Naive B cell (primary cell): ENCODE data around the gene CLK2. TPM values are rescaled to one million over a fixed set of nuclear protein-coding genes. Genes with fewer than 3 reads are reported as not detected.

Experiments used
- ATAC-seq, 2 donors: fragments of 150-1000 bp; cut with Tn5 transposase; 2 replicates each; pipeline ENCODE4 v1.10.0; 2021; ENCODE audit warnings: low read depth in 2 of 2, mild to moderate bottlenecking in 2 of 2, moderate library complexity in 2 of 2
- DNase-seq: peaks from one replicate; pipeline ENCODE4 v3.0.0; 2022
- H3K27ac Mint-ChIP-seq, 6 donors: one replicate each; pipeline ENCODE4 v1.8.0; 2020 to 2022; ENCODE audit warnings: mild to moderate bottlenecking in 6 of 6, mixed read lengths in 6 of 6, moderate library complexity in 5 of 6, inconsistent platforms in 2 of 6
- H3K27me3 Mint-ChIP-seq, 3 donors: one replicate each; pipeline ENCODE4 v1.8.0; 2021 to 2022; ENCODE audit warnings: mixed read lengths in 3 of 3, mild to moderate bottlenecking in 1 of 3
- H3K36me3 Mint-ChIP-seq, 2 donors: one replicate each; pipeline ENCODE4 v1.8.0; 2020 to 2022; ENCODE audit warnings: mixed read lengths in 2 of 2, inconsistent platforms in 1 of 2, mild to moderate bottlenecking in 1 of 2
- H3K4me1 Mint-ChIP-seq, 3 donors: one replicate each; pipeline ENCODE4 v1.8.0; 2020 to 2022; ENCODE audit warnings: mixed read lengths in 3 of 3, inconsistent platforms in 1 of 3, mild to moderate bottlenecking in 1 of 3, moderate library complexity in 1 of 3
- H3K4me3 Mint-ChIP-seq, 8 donors: one replicate each; pipeline ENCODE4 v1.8.0; 2020 to 2022; ENCODE audit warnings: mild to moderate bottlenecking in 8 of 8, mixed read lengths in 8 of 8, moderate library complexity in 8 of 8, inconsistent platforms in 2 of 8
- H3K9me3 Mint-ChIP-seq, 7 donors: one replicate each; pipeline ENCODE4 v1.8.0; 2020 to 2022; ENCODE audit warnings: mixed read lengths in 7 of 7, mild to moderate bottlenecking in 5 of 7, inconsistent platforms in 2 of 7, moderate library complexity in 1 of 7
- polyA plus RNA-seq, 6 donors: library from polyadenylated mRNA; unstranded; fragments of 300-500 nt; fragmentation: Illumina TruSeq; gene quantifications; one replicate each; pipeline ENCODE4 v1.2.3, GENCODE V29; 2021; ENCODE audit warnings: low read depth in 6 of 6

CLK2 gene
- polyA plus RNA-seq, result 10 to 100 TPM; 11.6 to 28.2 (median 18.1) TPM

- Mint-ChIP-seq H3K9me3 (no peaks in the 10 kb centered on the region), H3K27me3 (no peaks in the 10 kb centered on the region), H3K4me3 (peak within 1 kb of the TSS; percentile 90 to 98 (median 94)), H3K36me3 (peaks cover 4 to 8% of the 10 kb centered on the region in 2 donors), H3K4me1 (peaks cover 32 to 57% (median 37%) of the 10 kb centered on the region in 3 donors), H3K27ac (peak within 1 kb of the TSS; percentile 93 to 99 (median 96))
- ATAC-seq, result peak; percentile 84 to 85
- DNase-seq, result peak; percentile 94
Measured at GRCh38 chr1:155273343-155274245, at the start of gene CLK2. TSS of gene CLK2 (minus strand) at chr1:155273504. CDS start at chr1:155270977, 2,527 bp downstream.

- Mint-ChIP-seq H3K36me3 (peaks cover 0 to 8% of the 10 kb centered on the region in 2 donors), H3K27ac (peak overlapping the region in 1 of 6 donors; percentile 21), H3K27me3 (no peaks in the 10 kb centered on the region), H3K9me3 (no peaks in the 10 kb centered on the region), H3K4me3 (peak overlapping the region; percentile 63 to 88 (median 80)), H3K4me1 (peaks cover 36 to 52% (median 38%) of the 10 kb centered on the region in 3 donors)
- DNase-seq (no peak), ATAC-seq (no peak)
Measured at GRCh38 chr1:155322571-155322952, 49.3 kb upstream of the CLK2 start.

GRCh38 chr1:155321639-155322503 is 48.6 kb upstream of the CLK2 start:
- Mint-ChIP-seq H3K9me3 (no peaks in the 10 kb centered on the region), H3K4me1 (peaks cover 36 to 52% (median 38%) of the 10 kb centered on the region in 3 donors), H3K27ac (peak overlapping the region in 3 of 6 donors; percentile 14 to 89 (median 59)), H3K4me3 (peak overlapping the region; percentile 63 to 88 (median 80)), H3K27me3 (no peaks in the 10 kb centered on the region), H3K36me3 (peaks cover 0 to 8% of the 10 kb centered on the region in 2 donors)
- no peak for ATAC-seq
- DNase-seq, result no peak

GRCh38 chr1:155320661-155321617 is 47.6 kb upstream of the CLK2 start, which contains the start of gene RUSC1:
TSS of gene RUSC1 (plus strand) at chr1:155320894. CDS start at chr1:155321774, 880 bp downstream.
- Mint-ChIP-seq H3K9me3 (no peaks in the 10 kb centered on the region), H3K36me3 (peaks cover 0 to 8% of the 10 kb centered on the region in 2 donors), H3K4me3 (peak within 1 kb of the TSS; percentile 80 to 90 (median 86)), H3K4me1 (peaks cover 31 to 48% (median 34%) of the 10 kb centered on the region in 3 donors), H3K27me3 (no peaks in the 10 kb centered on the region), H3K27ac (peak within 1 kb of the TSS in 5 of 6 donors; percentile 33 to 89 (median 59))
- peak; percentile 34 to 43 for ATAC-seq
- DNase-seq, result peak; percentile 69

GRCh38 chr1:155320252-155320651 is 46.9 kb upstream of the CLK2 start:
- DNase-seq (no peak), ATAC-seq (no peak)
- H3K27ac Mint-ChIP-seq, result peak overlapping the region in 4 of 6 donors; percentile 33 to 74 (median 54)
- no peaks in the 10 kb centered on the region for H3K27me3 Mint-ChIP-seq
- no peaks in the 10 kb centered on the region for H3K9me3 Mint-ChIP-seq
- peaks cover 29 to 47% (median 30%) of the 10 kb centered on the region in 3 donors for H3K4me1 Mint-ChIP-seq
- peak overlapping the region; percentile 80 to 90 (median 86) for H3K4me3 Mint-ChIP-seq
- peaks cover 0 to 8% of the 10 kb centered on the region in 2 donors for H3K36me3 Mint-ChIP-seq

GRCh38 chr1:155319536-155319935 is 46.2 kb upstream of the CLK2 start:
- Mint-ChIP-seq H3K4me1 (peaks cover 26 to 41% (median 29%) of the 10 kb centered on the region in 3 donors), H3K36me3 (peaks cover 0 to 8% of the 10 kb centered on the region in 2 donors), H3K9me3 (no peaks in the 10 kb centered on the region), H3K27ac (peak overlapping the region in 1 of 6 donors; percentile 15), H3K27me3 (no peaks in the 10 kb centered on the region), H3K4me3 (peak overlapping the region in 4 of 8 donors; percentile 27 to 86 (median 82))
- ATAC-seq (no peak), DNase-seq (no peak)

GRCh38 chr1:155318082-155318481 is 44.8 kb upstream of the CLK2 start:
- Mint-ChIP-seq H3K36me3 (peaks cover 0 to 14% of the 10 kb centered on the region in 2 donors), H3K4me3 (no peak overlapping the region), H3K9me3 (no peaks in the 10 kb centered on the region), H3K27ac (no peak overlapping the region), H3K27me3 (no peaks in the 10 kb centered on the region), H3K4me1 (peaks cover 22 to 40% (median 27%) of the 10 kb centered on the region in 3 donors)
- no peak for ATAC-seq
- DNase-seq, result no peak

- Mint-ChIP-seq H3K9me3 (no peaks in the 10 kb centered on the region), H3K27me3 (no peaks in the 10 kb centered on the region), H3K36me3 (peaks cover 0 to 16% of the 10 kb centered on the region in 2 donors), H3K4me3 (no peak overlapping the region), H3K4me1 (peaks cover 20 to 35% (median 27%) of the 10 kb centered on the region in 3 donors), H3K27ac (no peak overlapping the region)
- ATAC-seq (no peak), DNase-seq (no peak)
Measured at GRCh38 chr1:155316922-155317321, 43.6 kb upstream of the CLK2 start.

- ATAC-seq (no peak), DNase-seq (no peak)
- peaks cover 0 to 8% of the 10 kb centered on the region in 2 donors for H3K36me3 Mint-ChIP-seq
- peak overlapping the region in 3 of 6 donors; percentile 2 to 53 (median 41) for H3K27ac Mint-ChIP-seq
- H3K4me3 Mint-ChIP-seq, result peak overlapping the region in 1 of 8 donors; percentile 67
- H3K4me1 Mint-ChIP-seq, result peaks cover 21 to 28% (median 25%) of the 10 kb centered on the region in 3 donors
- H3K9me3 Mint-ChIP-seq, result no peaks in the 10 kb centered on the region
- no peaks in the 10 kb centered on the region for H3K27me3 Mint-ChIP-seq
Measured at GRCh38 chr1:155313261-155313660, 40.0 kb upstream of the CLK2 start.

- Mint-ChIP-seq H3K4me3 (peak overlapping the region; percentile 90 to 99 (median 97)), H3K36me3 (peaks cover 0 to 8% of the 10 kb centered on the region in 2 donors), H3K27ac (peak overlapping the region; percentile 90 to 98 (median 98)), H3K27me3 (no peaks in the 10 kb centered on the region), H3K9me3 (no peaks in the 10 kb centered on the region), H3K4me1 (peaks cover 21 to 37% (median 28%) of the 10 kb centered on the region in 3 donors)
- ATAC-seq (no peak), DNase-seq (no peak)
Measured at GRCh38 chr1:155309423-155310021, 36.2 kb upstream of the CLK2 start.

GRCh38 chr1:155308493-155309422 is 35.5 kb upstream of the CLK2 start, which contains the start of gene FDPS:
TSS of gene FDPS (plus strand) at chr1:155308866. CDS start at chr1:155309790, 924 bp downstream.
- H3K4me1 Mint-ChIP-seq, result peaks cover 21 to 37% (median 28%) of the 10 kb centered on the region in 3 donors
- ATAC-seq (peak; percentile 96 to 97), DNase-seq (peak; percentile 96)
- H3K27me3 Mint-ChIP-seq, result no peaks in the 10 kb centered on the region
- H3K4me3 Mint-ChIP-seq, result peak within 1 kb of the TSS; percentile 90 to 99 (median 97)
- H3K27ac Mint-ChIP-seq, result peak within 1 kb of the TSS; percentile 90 to 98 (median 98)
- peaks cover 0 to 8% of the 10 kb centered on the region in 2 donors for H3K36me3 Mint-ChIP-seq
- no peaks in the 10 kb centered on the region for H3K9me3 Mint-ChIP-seq
